HG03571 (cell line): ENCODE measurements around the gene GIN1.
"Not testable (repeated sequence)": the region's sequence is repeated elsewhere in the genome, so short reads cannot be mapped to it uniquely, and the experiment has no call there.

Source experiments
- ATAC-seq: cut with Tn5 transposase; IDR thresholded peaks from one replicate; pipeline ENCODE4 v1.9.1; 2021; ENCODE audit not compliant: unreplicated experiment

The GIN1 gene

DNA sequence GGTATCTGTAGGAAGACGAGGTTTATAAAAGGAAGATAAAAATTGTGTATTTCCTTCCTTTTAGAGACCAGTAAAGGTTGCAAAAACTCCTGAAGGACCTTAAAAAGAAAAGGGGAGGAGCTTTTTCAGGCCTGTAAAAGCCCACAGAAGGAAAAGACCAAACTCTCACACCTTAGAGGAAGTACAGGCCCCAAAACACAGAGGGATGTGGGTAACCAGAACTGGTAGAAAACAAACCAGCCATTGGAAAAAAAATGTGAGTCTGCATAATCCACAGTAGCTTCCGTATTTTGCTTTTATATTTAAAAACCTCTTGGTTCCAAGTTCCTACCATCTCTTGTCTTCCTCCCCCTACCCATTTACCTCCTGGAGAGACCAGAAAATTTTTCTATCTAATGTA is 8.5 kb downstream of the GIN1 start:
- peak; percentile 54 for ATAC-seq

GRCh38 chr5:103110403-103110802 is 9.5 kb downstream of the GIN1 start:
- no peak for ATAC-seq

DNA sequence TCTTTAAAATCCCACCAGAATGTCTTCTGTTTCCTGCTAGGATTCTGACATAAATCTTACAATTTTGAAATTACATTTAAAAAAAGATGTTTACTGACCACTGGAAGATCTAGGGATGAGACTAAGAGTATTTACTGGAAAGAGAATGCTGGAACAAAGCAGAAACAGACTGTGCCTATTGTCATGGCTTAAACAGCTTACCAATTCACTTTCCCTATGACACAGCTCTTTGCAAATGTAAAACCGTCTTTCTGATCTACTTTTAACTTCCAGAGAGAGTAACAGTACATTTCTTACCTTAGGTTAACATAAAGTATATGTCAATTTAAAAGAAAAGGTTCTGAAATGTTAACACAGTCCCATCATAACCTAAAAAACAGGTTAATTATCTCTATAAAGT is 10.7 kb downstream of the GIN1 start:
- no peak for ATAC-seq

- ATAC-seq: no peak
Measured at GRCh38 chr5:103108086-103108485, 11.9 kb downstream of the GIN1 start.

GRCh38 chr5:103102234-103102633 is 17.7 kb downstream of the GIN1 start:
- ATAC-seq: no peak

DNA sequence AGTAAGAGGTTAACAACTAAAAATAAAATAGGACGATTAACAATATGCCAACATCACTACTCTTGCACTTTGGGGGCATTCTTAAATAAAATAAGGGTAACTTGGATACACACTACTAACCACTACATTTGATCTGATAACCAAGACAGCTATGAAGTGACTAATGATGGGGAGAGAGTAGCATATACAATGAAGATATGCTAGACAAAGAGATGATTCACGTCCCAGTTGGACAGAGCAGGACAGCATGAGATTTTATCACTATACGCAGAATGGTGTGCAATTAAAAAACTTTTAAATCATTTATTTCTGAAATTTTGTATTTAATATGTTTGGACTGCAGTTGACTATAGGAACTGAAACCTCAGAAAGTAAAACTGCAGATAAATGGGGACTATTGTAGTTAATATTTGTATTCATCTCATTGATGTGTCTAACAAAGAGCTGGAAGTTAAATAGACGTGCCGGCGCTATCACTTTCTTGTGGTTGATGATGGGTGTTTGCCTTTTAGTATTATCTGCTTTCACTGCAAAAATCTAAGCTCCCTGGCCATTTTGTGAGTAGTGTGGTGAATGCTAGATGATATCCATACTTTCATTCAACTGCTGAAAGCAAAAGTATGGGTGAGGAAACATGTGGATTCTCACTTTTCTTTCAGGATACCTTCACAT is 18.7 kb downstream of the GIN1 start:
- ATAC-seq: no peak

DNA sequence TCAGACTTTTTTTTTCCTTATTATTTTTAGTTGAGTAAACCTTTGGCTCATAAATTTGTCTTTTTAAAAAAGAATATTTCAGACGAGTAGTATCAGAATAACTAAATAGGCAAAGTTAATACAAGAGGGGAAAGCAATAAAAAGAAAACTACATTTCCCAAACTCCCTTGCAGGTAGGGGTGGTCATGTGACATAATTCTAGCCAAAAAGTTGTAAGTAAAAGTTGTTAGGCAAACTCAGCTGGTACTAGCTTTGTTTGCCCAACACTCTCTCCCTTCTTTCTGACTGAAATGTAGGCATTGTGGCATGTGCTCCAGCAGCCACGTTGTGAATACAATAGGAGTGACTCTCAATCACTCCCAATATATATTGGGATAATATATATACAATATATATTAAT is 20.9 kb downstream of the GIN1 start:
- ATAC-seq: no peak

DNA sequence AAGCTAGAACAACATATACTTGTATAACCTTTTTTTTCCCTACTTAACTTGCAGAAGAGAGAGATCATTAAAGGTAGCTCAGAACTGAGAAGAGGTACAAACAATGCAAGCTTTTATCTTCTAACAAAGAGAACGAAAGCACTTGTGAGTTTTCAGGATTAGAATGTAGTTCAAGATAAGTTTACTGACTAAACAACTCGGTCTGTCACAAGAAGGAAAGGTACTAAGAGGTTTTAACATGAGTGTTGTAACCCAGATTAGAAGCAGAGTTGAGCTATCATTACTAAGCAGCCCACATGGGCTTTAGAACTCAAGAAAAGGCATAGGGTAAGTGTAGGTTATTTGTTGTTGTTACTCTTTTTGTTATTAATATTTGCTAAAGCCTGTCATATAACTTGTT is 25.2 kb downstream of the GIN1 start:
- no peak for ATAC-seq

DNA sequence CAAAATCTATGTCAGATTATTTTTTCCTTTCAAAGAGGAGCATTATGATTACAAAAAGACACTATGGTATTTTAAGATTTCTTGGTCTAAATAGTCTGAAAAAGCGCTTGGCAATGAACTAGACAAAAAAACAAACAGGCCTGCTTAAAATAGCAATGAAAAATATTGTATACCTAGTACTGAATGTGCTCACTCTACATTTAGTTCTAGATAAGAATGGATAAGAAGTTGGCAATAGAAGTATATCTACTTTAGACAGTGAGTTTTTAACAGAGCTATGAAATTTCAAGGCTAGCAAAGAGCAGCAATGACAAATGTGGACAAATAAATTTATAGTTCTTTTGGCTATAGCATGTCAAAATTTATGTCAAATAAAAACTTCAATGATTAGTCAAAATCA is 26.2 kb downstream of the GIN1 start:
- ATAC-seq: no peak

- no peak for ATAC-seq
Measured at GRCh38 chr5:103092676-103093075, 27.3 kb downstream of the GIN1 start.

GRCh38 chr5:103090791-103091190 is 29.1 kb downstream of the GIN1 start:
- ATAC-seq: no peak

DNA sequence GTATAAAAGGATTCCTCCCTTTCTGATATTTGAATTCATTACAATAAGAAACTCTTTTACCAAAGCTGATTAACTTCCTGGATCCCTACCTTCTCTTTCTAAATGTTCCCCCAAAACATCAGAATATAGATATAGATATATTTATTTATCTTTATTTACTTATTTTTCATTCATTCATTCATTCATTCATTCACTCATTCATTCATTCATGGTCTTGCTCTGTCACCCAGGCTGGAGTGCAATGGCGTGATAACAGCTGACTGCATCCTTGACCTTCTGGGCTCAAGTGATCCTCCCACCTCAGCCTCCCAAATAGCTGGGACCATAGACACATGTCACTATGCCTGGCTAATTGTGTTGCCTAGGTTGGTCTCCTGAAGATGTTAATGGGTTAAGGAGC is 30.7 kb downstream of the GIN1 start:
- ATAC-seq: no peak

- no peak for ATAC-seq
Measured at GRCh38 chr5:103086547-103086946, 33.4 kb downstream of the GIN1 start.

GRCh38 chr5:103079796-103080195 is 40.1 kb downstream of the GIN1 start:
- ATAC-seq: no peak

DNA sequence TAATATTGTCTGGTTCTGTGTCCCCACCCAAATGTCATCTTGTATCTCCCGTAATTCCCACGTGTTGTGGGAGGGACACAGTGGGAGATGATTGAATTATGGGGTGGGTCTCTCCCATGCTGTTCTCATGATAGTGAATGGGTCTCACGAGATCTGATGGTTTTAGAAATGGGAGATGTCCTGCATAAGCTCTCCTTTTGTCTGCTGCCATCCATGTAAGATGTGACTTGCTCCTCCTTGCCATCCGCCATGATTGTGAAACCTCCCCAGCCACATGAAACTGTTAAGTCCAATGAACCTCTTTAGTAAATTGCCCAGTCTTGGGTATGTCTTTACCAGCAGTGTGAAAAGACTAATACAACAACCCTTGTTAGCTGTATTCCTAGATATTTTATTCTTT is 44.5 kb downstream of the GIN1 start:
- no peak for ATAC-seq

- ATAC-seq: not testable (repeated sequence)
Measured at GRCh38 chr5:103073500-103073899, 46.4 kb downstream of the GIN1 start.

GRCh38 chr5:103066326-103066725 is 53.6 kb downstream of the GIN1 start:
- no peak for ATAC-seq

DNA sequence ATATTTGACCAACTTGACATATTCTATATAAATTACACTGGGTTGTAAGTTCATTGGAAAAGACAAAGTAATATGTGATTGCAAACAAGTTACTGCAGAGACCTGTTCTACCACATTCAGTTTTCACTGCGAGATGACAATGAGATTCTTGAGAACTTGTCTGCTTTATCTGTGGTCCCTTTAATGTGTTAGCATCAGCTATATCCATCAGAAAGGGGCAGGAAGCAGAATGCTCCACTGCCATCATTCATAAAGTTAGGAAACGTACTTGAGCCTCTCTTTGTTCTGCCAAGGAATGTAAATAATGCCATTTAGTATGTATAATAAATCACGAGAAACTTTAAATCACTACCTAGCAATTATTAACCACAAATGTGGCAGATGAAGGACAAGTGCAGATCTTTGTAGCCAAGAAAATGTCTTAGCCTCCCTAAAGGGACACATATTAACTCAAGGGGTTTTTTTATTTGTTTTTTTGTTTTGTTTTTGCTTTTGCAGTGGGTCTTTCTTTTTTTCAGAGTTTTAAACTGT is 59.4 kb downstream of the GIN1 start:
- ATAC-seq: no peak

DNA sequence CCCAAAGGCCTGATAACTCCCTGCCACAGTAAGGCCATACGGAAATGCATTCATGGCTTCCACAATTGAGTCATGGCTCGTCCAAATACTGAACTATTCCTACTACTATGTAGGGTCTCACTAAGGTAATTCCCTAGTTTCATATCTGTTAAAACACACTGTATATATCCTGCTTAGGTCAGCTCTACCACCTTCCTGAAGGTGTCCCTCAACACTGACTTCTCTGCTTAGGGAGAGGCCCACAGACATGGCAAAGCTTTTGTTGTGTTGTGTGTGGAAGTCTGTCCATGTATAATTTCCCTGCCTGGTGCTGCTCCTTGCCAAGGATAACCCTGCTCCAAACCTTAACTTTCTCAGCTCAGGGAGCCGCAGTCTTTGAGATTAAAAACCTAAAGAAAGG is 60.4 kb downstream of the GIN1 start:
- ATAC-seq: no peak

DNA sequence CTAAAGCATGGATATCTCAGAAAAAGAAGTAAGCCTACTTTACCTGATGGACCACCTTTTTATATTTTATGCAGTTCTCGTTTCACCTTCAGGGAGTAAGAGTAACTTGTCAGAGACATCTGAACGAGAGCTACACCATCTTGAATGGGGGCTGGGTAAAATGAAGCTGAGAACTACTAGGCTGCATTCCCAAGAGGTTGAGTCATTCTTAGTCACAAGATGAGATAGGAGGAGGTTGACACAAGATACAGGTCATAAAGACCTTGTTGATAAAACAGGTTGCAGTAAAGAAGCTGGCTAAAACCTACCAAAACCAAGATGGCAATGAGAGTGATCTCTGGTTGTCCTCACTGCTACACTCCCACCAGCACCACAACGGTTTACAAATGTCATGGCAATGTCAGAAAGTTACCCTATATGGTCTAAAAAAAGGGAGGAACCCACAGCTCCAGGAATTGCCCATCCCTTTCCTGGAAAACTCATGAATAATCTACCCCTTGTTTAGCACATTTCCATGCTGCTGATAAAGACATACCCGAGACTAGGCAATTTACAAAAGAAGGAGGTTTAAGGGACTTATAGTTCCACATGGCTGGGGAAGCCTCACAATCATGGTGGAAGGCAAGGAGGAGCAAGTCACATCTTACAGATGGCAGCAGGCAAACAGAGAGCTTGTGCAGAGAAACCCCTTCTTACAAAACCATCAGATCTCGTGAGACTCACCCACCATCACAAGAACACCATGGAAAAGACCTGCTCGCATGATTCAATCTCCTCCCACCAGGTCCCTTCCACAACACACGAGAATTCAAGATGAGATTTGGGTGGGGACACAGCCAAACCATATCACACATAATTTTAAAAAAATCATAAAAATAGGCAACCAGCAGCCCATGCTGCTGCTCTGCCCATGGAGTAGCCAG is 62.5 kb downstream of the GIN1 start:
- no peak for ATAC-seq

DNA sequence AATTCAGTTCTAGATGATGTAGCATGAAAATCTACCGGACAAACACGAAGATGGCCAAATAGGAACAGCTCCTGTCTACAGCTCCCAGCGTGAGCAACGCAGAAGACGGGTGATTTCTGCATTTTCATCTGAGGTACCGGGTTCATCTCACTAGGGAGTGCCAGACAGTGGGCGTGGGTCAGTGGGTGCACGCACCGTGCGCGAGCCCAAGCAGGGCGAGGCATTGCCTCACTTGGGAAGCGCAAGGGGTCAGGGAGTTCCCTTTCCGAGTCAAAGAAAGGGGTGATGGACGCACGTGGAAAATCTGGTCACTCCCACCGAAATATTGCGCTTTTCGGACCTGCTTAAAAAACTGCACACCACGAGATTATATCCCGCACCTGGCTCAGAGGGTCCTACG is 73.2 kb downstream of the GIN1 start:
- ATAC-seq: not testable (repeated sequence)

- no peak for ATAC-seq
Measured at GRCh38 chr5:103041071-103041676, 78.8 kb downstream of the GIN1 start.
